ENCODE data around the gene ZC3H7B. TPM values are rescaled to one million over a fixed set of nuclear protein-coding genes. Genes with fewer than 3 reads are reported as not detected.

ZC3H7B gene
- polyA plus RNA-seq, 10 donors, result 33.7 to 52.2 (median 38.5) TPM

DNA sequence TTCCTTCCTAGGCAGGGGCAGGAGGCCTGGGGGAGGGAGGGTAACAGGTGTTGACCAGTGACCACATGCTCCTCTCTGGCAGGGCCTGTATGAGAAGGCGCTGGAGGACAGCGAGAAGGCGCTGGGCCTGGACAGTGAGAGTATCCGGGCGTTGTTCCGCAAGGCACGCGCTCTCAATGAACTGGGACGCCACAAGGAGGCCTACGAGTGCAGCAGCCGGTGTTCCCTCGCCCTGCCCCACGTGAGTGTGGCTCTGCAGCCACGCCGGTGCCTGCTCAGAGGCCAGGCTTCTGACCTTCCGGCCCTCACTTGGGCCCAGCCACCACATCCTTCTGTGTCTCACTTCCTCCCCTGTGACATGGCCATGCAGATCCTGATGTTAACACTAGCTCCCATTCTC is 25.8 kb downstream of the ZC3H7B start:
- DNase-seq, result peak in 1 of 3 donors; percentile 16

DNA sequence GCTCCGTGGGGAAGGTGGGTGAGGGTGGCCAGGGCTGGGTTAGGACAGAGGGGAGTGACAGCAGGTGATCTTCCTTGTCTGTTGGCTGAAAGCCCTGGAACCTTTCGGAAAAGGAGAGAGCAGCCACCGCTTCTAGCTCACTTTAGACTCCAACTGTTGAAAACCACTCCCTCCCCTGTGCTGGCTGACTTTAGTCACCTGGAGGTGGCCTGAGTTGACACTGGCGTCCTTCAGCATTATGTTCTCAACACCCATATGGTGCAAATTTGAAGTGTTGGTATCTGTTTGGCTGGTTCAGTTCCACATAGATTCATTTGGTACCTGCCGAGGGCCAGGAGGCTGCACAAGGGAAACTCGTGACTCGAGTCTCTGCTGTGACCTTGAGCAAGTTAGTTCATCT is 28.8 kb downstream of the ZC3H7B start:
- DNase-seq, result no peak

DNA sequence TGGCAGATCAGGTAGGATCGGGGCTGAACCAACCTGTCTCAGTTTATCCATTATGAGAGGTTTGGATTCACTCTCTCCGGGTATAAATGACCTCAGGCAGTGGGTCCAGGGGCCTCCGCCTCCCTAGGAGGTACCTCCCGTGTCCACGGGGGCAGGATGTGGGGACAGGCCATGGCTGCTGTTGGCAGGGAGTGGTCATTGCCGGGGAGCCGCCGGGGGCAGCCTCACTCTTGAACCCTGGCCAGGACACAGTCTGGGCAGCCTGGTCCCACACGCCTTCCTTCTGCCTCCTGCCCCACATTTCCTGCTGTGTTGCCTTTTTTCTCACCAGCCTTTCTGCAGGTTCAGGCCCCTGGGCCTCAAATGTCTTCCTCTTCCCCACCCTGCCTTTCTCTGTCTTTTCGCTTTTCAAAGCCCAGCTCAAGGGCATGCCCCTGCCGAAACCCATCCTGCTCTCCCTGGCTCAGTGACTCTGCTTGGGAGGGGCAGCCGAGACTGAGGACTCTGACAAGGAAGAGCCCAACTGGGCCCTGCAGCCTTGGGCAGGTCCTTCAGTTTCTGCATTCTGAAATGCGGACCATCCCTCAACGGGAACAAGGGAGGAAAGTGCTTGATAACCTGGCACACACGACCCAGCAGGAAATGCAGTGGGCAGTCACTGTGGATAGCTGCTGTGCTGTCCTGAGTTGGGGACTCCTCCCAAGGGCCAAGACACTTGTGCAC is 31.1 kb downstream of the ZC3H7B start:
- DNase-seq, result no peak

DNA sequence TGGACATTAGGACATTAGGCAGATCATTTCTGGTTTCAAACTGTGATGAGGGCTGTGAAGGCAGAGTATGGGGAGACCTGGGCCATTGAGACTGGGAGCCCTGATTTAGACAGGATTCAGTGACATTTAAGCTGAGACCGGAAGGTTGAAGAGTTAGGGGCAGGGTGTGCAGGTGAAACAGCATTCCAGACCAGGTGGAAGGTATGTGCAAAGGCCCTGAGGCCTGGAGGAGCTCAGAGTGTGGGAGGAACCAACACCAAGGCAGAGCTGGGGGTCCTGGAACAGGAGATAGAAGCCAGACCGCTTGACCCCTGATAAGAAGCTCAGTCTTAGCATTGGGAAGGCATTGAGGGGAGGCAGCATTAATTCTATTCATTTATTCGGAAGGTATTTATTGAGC is 32.5 kb downstream of the ZC3H7B start:
- DNase-seq, result no peak

DNA sequence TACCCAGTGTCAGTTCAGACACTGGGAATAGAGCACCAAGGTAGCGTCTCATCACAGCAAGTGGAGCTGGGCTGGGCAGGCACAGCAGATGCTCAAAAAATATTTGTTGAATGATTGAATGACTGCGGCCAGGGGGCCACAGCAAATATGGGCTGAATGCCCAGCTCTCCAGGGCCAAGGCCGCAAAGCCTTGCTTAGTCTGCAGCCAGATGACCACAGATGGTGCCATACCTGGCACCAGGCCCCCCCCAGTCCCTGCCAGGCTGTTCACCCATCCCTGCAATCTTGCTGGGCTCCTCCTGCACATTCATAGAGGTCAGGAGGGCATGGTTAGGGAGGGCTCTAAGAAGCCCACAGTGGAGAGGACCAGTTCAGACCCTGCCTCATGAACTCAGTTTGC is 32.9 kb downstream of the ZC3H7B start:
- no peak for DNase-seq

DNA sequence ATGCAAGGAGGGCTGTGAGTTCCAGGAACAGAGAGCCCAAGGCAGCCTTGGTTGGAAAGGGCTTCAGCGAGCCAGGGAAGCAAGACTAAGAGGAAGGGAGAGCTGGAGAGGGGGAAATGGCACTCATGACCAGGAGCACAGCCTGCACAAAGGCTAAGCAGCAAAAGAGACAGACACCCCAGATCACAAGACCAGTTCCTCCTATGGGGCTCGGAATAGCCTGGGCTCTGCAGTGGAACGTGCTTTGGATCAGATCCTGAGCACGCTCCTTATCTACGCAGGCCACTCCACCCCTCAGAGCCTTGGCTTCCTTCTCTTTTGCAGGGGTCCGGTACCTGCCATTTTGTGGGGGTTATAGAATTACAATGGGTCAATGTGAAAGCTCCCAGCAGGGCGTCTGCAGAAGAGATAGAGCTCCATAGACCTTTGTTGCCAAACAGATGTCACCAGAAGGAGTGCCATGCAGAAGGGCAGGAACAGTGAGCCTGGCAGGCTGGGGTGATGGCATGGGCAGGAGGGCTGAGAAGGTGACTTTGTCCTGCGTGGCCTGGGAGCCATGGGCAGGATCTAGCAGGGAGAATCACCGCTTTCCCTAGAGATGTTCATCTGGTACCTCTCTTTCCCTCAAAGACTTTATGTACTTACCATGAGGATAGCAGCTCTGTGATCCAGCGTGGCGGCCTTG is 33.8 kb downstream of the ZC3H7B start:
- DNase-seq, result no peak

DNA sequence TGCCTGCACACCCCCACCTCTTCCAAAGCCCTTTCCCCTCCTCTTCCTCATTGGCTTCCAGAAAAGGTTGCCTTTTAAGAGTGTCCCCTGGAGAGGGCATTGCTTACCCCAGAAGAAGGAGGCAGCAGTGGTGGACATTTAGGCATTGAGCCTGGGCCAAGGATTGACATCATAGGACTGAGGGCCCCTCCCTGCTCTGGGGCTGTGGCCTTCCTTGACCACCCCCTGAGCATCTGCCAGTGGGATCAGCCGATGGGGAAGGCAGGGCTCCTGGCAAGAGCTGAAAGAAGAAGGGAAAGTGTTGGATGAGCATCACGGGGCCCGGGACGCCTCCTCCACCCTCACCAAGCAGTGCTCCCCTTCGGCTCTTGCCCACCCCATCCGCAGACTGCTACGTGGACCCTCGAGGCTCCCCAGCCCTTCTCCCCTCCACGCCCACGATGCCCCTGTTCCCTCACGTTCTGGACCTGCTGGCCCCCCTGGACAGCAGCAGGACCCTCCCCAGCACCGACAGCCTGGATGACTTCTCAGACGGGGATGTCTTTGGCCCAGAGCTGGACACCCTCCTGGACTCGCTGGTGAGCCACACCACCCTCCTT is 37.4 kb downstream of the ZC3H7B start:
- DNase-seq, result no peak

DNA sequence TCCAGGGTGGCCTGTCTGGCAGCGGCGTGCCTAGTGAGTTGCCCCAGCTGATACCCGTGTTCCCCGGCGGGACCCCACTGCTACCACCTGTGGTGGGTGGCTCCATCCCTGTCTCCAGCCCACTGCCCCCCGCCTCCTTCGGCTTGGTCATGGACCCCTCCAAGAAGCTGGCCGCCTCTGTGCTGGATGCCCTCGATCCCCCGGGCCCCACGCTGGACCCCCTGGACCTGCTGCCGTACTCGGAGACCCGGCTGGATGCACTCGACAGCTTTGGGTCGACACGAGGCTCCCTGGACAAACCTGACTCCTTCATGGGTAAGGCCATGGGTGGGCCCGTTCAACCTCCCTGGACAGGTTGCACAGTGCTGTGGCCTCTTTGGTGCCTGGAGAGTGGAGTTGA is 38.5 kb downstream of the ZC3H7B start:
- no peak for DNase-seq

DNA sequence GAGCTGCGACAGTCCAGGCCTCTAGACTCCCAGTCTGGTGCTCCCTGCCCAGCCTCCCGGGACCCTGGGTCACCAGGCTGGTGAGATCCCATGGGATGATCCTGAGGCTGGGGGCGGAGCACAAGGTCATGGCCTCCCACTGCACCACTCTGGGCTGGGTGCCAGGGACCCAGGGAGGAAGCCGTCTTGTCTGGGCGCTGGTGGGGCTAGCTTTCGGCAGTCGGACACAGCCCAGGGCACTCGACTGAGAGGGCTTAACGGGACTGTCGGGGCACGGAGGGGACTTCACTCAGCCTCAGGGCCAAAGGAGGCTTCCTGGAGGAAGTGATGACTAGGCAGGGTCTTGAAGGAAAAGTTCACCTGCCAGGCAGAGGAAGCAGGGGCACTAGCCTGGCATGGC is 39.0 kb downstream of the ZC3H7B start:
- no peak for DNase-seq

DNA sequence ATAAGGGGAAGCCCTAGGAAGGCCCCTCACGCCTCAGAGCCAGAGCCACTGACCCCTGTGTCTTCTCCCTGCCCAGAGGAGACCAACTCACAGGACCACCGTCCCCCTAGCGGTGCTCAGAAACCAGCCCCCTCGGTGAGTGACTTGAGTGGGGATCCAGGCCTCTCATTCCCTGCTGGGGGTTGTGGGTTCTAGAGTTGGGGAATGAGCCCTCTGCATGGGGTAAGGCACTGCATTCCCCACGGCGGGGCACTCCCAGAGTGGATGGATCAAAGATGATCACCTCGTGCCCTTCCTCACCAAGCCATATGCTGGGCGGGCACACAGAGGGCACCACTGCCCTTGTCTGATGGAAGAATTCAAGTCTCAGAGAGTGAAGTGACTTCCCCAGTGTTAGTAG is 39.7 kb downstream of the ZC3H7B start:
- DNase-seq, result no peak

DNA sequence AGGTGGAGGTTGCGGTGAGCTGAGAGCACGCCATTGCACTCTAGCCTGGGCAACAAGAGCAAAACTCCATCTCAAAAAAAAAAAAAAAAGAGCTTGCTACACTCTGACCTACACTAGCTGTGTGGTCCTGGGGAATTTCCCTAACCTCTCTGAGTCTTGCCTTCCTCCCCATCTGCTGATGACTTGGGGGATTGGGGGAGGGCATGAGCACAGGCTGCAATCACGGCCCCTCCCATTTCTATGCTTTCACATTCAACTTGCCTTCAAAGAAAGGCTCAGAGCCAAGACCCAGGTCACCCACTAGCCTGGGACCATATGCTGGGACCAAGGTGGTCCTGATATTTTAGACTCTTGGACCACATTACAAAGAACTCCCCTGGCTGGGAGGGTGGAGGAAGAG is 40.7 kb downstream of the ZC3H7B start:
- DNase-seq, result no peak

DNA sequence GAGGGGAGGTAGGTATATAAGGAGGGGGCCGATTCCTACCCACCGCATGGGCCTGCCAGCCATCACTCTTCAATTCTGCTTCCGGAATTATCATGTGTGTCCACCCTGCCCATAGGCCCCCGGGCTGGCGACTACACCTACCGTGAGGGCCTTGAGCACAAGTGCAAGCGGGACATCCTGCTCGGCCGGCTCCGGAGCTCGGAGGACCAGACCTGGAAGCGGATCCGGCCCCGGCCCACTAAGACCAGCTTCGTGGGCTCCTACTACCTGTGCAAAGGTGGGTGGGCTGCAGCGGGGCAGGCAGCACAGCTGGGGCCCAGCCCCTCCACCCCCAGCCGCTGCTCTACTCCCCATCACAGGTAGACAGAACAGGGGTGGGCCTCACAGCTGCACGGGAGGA is 42.0 kb downstream of the ZC3H7B start:
- no peak for DNase-seq

DNA sequence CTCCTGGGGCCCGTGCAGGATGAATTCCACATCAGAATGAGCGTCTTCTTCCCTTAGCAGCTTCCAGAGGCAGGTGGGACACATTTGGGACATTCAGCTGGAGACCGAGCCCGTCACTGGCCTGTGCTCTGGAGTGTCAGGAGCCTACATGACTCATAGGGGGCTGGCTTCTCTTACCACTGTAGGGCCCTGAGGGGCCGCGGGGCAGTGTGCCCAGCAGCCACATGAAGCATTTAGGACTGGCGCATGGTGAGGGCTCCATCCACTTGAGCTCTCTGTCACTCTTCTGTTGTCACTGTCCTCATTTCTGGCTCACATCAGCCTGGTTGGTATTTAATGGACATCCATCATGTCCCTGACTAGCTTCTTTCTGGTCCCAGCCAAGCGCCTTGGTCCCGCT is 42.4 kb downstream of the ZC3H7B start:
- DNase-seq, result no peak

DNA sequence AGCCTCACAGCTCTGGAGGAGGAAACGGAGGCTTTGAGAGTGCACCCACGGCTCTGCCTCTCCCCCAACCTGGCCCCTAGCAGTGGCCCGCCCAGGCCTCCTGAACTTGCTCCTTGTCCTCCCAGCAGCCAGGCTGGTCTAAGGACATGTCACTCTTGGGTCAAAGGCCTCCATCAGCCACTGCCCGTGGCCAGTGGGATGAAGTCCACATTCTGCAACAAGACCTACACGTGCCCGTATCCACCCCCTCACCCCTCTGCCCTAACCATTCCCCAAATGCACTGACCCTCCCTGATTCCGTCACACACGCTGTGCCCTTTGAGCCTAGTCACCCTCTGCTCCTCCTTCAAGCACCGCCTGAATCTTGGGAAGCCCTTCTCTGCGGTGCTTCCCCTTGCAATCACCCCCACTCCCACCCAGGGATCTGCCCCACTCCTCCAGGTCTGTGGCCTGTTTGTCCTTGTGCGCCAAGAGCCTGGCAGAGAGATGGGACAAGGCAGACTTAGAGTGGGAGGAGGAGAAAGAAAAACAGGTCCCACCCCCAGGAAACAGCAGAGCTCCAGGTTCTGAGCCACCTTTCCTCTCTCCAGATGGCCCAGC is 43.0 kb downstream of the ZC3H7B start:
- no peak for DNase-seq

DNA sequence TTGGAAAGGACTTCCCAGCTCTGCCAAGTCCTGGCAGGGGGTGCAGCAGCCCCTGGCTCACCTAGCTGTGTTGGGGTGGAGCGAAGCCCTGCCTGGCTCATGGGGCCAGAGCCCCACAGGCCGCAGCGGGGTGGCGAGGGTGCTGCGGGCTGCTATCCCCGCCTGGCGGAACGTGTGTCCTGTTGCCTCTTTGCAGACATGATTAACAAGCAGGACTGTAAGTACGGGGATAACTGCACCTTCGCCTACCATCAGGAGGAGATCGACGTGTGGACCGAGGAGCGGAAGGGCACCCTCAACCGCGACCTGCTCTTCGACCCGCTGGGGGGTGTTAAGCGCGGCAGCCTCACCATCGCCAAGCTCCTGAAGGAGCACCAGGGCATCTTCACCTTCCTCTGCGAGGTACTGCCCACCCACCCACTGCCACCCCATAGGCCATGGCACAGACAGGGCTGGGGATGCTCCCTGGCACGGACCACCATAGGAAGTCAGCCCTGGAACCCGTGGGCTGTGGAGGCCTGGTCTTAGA is 44.5 kb downstream of the ZC3H7B start:
- no peak for DNase-seq

DNA sequence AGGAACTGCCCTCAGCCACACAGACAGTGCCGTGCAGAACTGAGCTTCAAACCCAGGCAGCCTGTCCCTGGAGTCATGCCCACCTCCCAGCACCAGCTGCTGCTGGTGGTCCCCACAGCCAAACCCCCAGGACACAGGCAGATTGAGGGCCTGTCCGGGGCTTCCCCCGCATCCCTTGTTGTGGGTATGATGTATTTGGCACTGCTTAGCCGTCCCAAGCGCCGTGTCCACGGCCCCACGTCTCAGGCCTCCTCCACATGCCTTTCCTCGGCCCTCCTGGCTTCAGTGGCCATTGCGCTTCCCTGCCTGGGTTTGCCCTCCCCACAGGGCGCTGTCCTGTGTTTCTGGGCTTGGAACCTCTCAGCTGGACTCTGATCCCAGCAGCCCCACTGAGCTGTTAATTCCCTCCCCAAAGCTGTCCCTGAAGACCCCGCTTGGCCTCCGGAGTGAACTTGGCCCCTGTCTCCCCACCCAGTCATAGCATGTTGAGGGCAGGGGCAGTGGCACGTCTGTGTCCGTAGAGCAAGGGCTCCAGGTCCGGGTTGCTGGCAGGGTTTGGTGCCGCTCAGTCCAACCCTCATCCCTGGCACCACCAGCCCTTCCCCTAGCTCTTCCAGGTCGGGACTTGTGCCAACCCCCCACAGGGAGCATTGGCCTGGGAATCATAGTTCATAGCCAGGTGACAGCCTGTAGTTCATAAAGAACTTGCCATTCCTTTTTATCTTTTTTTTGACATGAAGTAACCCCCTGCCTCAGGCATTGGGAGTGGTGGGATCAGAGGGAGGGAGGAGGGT is 45.9 kb downstream of the ZC3H7B start:
- DNase-seq, result no peak

DNA sequence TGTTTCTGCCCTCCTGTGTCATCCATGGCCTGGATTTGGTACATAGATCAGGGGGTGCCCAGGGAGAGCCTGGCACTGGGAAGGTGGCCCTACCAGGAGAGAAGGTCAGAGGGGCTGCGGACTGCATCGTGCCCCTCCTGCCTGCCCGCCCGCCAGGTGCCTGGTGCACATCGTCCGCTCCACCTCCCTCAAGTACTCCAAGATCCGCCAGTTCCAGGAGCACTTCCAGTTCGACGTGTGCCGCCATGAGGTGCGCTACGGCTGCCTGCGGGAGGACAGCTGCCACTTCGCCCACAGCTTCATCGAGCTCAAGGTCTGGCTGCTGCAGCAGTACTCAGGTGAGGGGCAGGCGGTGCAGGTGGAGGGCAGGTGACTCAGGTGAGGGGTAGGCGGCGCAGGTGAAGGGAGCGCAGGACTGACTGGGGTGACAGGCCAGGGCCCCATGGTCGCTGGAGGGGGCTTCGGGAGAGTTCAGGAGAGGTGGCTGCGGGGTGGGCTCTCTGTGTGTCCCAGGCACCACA is 47.7 kb downstream of the ZC3H7B start:
- no peak for DNase-seq

DNA sequence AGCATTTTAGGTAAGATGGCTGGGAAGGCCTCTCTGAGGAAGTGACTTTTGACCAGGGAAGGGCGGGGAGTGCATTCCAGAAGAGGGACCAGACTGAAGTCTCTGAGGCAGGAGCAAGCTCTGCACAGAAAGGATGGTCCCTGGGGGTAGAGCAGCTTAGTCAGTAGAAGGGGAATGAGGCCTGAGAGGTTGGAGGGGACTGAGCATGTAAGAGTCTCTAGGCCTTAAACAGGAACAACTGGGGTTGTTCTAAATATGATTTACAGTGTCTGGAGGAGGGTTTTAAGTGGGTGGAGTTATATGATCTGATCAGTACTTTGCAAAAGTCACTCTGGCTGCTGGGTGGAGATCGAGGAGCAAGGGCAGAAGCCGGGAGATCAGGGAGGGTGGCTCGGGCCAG is 48.8 kb downstream of the ZC3H7B start:
- no peak for DNase-seq

DNA sequence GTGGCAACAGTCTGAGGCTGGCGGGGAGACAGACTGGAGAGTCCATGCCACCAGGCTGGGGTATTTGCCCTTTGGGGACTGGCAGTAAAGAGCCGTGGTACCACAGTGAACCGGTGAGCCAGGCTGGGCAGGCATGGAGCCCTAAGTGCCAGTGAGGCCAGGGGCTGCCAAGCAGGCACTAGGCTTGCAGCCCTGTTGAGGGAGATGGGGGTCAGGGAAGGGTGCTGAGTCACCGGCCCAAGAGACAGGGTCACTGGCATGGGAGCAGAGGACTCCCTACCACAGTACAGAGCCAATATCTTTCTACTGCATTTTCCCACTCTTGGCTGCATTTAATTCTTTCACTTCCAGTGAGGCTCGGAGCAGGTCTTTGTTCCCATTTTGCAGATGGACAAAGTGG is 49.7 kb downstream of the ZC3H7B start:
- no peak for DNase-seq

DNA sequence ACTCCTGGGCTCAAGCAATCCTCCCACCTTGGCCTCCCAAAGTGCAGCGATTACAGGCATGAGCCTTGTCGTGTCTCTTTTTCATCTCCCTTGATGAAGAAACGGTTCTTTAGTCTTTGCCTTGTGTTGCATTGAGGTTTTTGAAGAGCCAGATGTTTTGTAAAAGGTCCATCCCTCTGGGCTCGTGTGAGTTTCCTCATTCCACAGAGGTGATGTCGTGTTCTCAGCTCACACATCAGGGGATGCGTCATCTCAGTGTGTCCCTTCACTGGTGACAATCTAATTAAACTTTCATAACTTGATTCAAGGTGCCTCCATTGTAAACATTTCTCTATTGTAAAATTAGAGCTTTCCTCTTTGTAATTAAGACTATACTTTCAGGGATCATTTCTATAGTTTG is 50.7 kb downstream of the ZC3H7B start:
- DNase-seq, result no peak

DNA sequence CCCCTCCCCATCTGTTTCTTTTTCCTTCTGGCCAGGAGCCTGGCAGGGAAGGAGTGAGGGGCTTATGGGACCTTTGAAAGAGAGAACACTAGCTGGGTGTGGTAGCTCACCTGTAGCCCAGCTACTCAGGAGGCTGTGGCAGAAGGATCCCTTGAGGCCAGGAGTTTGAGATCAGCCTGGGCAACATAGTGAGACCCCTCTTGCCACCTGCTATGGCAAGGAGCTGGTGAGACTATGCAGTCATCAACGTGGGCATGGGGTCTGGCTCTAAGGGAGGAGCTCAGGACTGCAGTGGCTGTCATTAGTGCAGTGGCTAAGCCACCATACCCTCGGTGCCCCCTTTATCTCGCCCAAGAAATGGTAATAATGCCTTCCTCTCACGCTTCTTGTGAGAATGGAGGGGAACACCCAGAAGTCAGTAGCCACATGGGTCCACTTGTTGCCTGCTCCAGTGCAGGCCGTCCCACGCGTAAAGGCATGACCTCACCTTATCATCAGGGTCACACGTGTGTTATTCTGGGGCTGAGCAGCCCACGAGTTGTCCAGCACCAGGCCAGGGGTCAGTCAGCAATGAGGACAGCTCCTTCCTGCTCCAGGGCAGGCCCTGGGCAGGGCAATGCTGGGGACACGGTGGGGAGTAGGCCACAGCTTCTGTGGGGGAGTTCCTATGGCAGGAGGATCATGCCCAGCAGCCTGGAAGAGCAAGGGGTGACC is 52.7 kb downstream of the ZC3H7B start:
- no peak for DNase-seq
